Upper lobe of left lung (tissue), 4 donors: ENCODE results near the gene EPHA2.
"Not testable (repeated sequence)": the region's sequence is repeated elsewhere in the genome, so short reads cannot be mapped to it uniquely, and the experiment has no call there.

Experiments used
- EP300 ChIP-seq, 4 donors: sonication (generic); formaldehyde crosslinking; IDR thresholded peaks; one replicate each; pipeline ENCODE4 v1.5.1; 2017; ENCODE audit warnings: antibody characterized with exemption in 4 of 4, control low read depth in 2 of 4
- POLR2AphosphoS5 ChIP-seq, 2 donors: sonication (generic); formaldehyde crosslinking; IDR thresholded peaks; one replicate each; pipeline ENCODE4 v1.5.1; 2017; ENCODE audit warnings: antibody characterized with exemption in 2 of 2
- TF ChIP-seq, protein P1 (sequence below), 6 experiments: fragments of 450-650 bp in 4 of 6; fragments of 200-600 bp in 2 of 6; sonication (generic) in 2 of 6; IDR thresholded peaks; one replicate each; pipeline ENCODE4 v1.5.1; 2016 to 2019; ENCODE audit warnings: antibody characterized with exemption in 6 of 6

GRCh38 chr1:16107039-16107438, 48.8 kb downstream of the EPHA2 start:
- TF ChIP-seq, protein P1, sequence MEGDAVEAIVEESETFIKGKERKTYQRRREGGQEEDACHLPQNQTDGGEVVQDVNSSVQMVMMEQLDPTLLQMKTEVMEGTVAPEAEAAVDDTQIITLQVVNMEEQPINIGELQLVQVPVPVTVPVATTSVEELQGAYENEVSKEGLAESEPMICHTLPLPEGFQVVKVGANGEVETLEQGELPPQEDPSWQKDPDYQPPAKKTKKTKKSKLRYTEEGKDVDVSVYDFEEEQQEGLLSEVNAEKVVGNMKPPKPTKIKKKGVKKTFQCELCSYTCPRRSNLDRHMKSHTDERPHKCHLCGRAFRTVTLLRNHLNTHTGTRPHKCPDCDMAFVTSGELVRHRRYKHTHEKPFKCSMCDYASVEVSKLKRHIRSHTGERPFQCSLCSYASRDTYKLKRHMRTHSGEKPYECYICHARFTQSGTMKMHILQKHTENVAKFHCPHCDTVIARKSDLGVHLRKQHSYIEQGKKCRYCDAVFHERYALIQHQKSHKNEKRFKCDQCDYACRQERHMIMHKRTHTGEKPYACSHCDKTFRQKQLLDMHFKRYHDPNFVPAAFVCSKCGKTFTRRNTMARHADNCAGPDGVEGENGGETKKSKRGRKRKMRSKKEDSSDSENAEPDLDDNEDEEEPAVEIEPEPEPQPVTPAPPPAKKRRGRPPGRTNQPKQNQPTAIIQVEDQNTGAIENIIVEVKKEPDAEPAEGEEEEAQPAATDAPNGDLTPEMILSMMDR (IDR thresholded peaks at IDR 0.05): not testable (repeated sequence)
- TF ChIP-seq EP300, POLR2AphosphoS5 (IDR thresholded peaks at IDR 0.05): not testable (repeated sequence)
